Stimulated activated naive B cell treated with anti-CD40 and anti-IgM and Interleukin-4, amounts not matched to agents 10 μg/mL and 1 μg/mL and 100 μg/mL, for 72 hours (primary cell): ENCODE measurements around the gene CIB2.

ENCODE experiments used
- ATAC-seq, 2 donors: fragments of 150-1000 bp; cut with Tn5 transposase; replicated peaks; 2 replicates each; pipeline ENCODE4 v1.10.0; 2021; ENCODE audit warnings: moderate library complexity in 1 of 2
- DNase-seq: peaks from one replicate; pipeline ENCODE4 v3.0.0; 2021
- H3K27ac Mint-ChIP-seq: one replicate; pipeline ENCODE4 v1.8.0; 2022; ENCODE audit warnings: mild to moderate bottlenecking, mixed read lengths
- H3K27me3 Mint-ChIP-seq, 2 donors: one replicate each; pipeline ENCODE4 v1.8.0; 2022; ENCODE audit warnings: mixed read lengths in 2 of 2
- H3K36me3 Mint-ChIP-seq, 2 donors: one replicate each; pipeline ENCODE4 v1.8.0; 2022; ENCODE audit warnings: mixed read lengths in 2 of 2, mild to moderate bottlenecking in 1 of 2
- H3K4me1 Mint-ChIP-seq, 2 donors: one replicate each; pipeline ENCODE4 v1.8.0; 2022; ENCODE audit warnings: mixed read lengths in 2 of 2, mild to moderate bottlenecking in 1 of 2
- H3K4me3 Mint-ChIP-seq, 2 donors: one replicate each; pipeline ENCODE4 v1.8.0; 2022; ENCODE audit warnings: mild to moderate bottlenecking in 2 of 2, mixed read lengths in 2 of 2, moderate library complexity in 1 of 2
- H3K9me3 Mint-ChIP-seq, 2 donors: one replicate each; pipeline ENCODE4 v1.8.0; 2022; ENCODE audit warnings: mixed read lengths in 2 of 2, mild to moderate bottlenecking in 1 of 2

CIB2 gene

GRCh38 chr15:78131295-78132061 lies at the start of gene CIB2:
Gene CIB2, minus strand, starts transcription at chr15:78131445. Its CDS starts 230 bp downstream, at chr15:78131215.
- H3K4me1 Mint-ChIP-seq, result peaks cover 16 to 26% of the 10 kb centered on the region in 2 donors

GRCh38 chr15:78179906-78180305 lies 48.7 kb upstream of the CIB2 start:
- Mint-ChIP-seq H3K4me1 (peaks cover 9% of the 10 kb centered on the region in 2 donors), H3K36me3 (peaks cover 0 to 1% of the 10 kb centered on the region in 2 donors), H3K4me3 (no peak overlapping the region), H3K27me3 (peaks cover 0 to 3% of the 10 kb centered on the region in 2 donors), H3K9me3 (no peaks in the 10 kb centered on the region), H3K27ac (no peak overlapping the region)
- ATAC-seq (no peak), DNase-seq (no peak)

More at GRCh38 chr15:78131295-78132061, at the start of gene CIB2:
- ATAC-seq (peak; percentile 84 to 88), DNase-seq (peak; percentile 74)
- Mint-ChIP-seq H3K36me3 (no peaks in the 10 kb centered on the region), H3K4me3 (peak within 1 kb of the TSS; percentile 84 to 88), H3K27ac (peak within 1 kb of the TSS; percentile 87), H3K27me3 (no peaks in the 10 kb centered on the region), H3K9me3 (no peaks in the 10 kb centered on the region)

- Mint-ChIP-seq H3K4me1 (peaks cover 15% of the 10 kb centered on the region in 2 donors), H3K27me3 (no peaks in the 10 kb centered on the region), H3K9me3 (peaks cover 0 to 3% of the 10 kb centered on the region in 2 donors), H3K36me3 (peaks cover 3 to 4% of the 10 kb centered on the region in 2 donors), H3K4me3 (no peak overlapping the region), H3K27ac (no peak overlapping the region)
- ATAC-seq (no peak), DNase-seq (no peak)
Observed at GRCh38 chr15:78179286-78179840, 48.1 kb upstream of the CIB2 start.

- no peak overlapping the region for H3K27ac Mint-ChIP-seq
- no peak for ATAC-seq
- peaks cover 1 to 3% of the 10 kb centered on the region in 2 donors for H3K9me3 Mint-ChIP-seq
- H3K27me3 Mint-ChIP-seq, result no peaks in the 10 kb centered on the region
- H3K4me3 Mint-ChIP-seq, result no peak overlapping the region
- no peak for DNase-seq
- H3K36me3 Mint-ChIP-seq, result peaks cover 10 to 11% of the 10 kb centered on the region in 2 donors
- peaks cover 25 to 28% of the 10 kb centered on the region in 2 donors for H3K4me1 Mint-ChIP-seq
Observed at GRCh38 chr15:78178064-78178463, 46.8 kb upstream of the CIB2 start.

GRCh38 chr15:78177447-78177873 lies 46.2 kb upstream of the CIB2 start:
- Mint-ChIP-seq H3K4me3 (no peak overlapping the region), H3K9me3 (peaks cover 1 to 3% of the 10 kb centered on the region in 2 donors), H3K36me3 (peaks cover 14 to 17% of the 10 kb centered on the region in 2 donors), H3K4me1 (peaks cover 29 to 34% of the 10 kb centered on the region in 2 donors), H3K27ac (no peak overlapping the region), H3K27me3 (no peaks in the 10 kb centered on the region)
- DNase-seq (no peak), ATAC-seq (peak; percentile 29 to 31)

GRCh38 chr15:78175330-78175729 lies 44.1 kb upstream of the CIB2 start:
- no peaks in the 10 kb centered on the region for H3K27me3 Mint-ChIP-seq

GRCh38 chr15:78174401-78174800 lies 43.2 kb upstream of the CIB2 start:
- H3K4me3 Mint-ChIP-seq, result peak overlapping the region in 1 of 2 donors; percentile 71
- peaks cover 44 to 61% of the 10 kb centered on the region in 2 donors for H3K4me1 Mint-ChIP-seq
- peak overlapping the region; percentile 70 for H3K27ac Mint-ChIP-seq
- DNase-seq (no peak), ATAC-seq (peak; percentile 24)
- peaks cover 25 to 31% of the 10 kb centered on the region in 2 donors for H3K36me3 Mint-ChIP-seq
- peaks cover 1 to 3% of the 10 kb centered on the region in 2 donors for H3K9me3 Mint-ChIP-seq
- no peaks in the 10 kb centered on the region for H3K27me3 Mint-ChIP-seq

More at GRCh38 chr15:78175330-78175729, 44.1 kb upstream of the CIB2 start:
- Mint-ChIP-seq H3K4me1 (peaks cover 41 to 55% of the 10 kb centered on the region in 2 donors), H3K36me3 (peaks cover 20 to 26% of the 10 kb centered on the region in 2 donors), H3K27ac (no peak overlapping the region), H3K4me3 (no peak overlapping the region), H3K9me3 (peaks cover 1 to 3% of the 10 kb centered on the region in 2 donors)
- no peak for DNase-seq
- no peak for ATAC-seq

- ATAC-seq (no peak), DNase-seq (no peak)
- Mint-ChIP-seq H3K36me3 (peaks cover 34 to 47% of the 10 kb centered on the region in 2 donors), H3K27me3 (no peaks in the 10 kb centered on the region), H3K27ac (peak overlapping the region; percentile 90), H3K9me3 (peaks cover 1 to 3% of the 10 kb centered on the region in 2 donors), H3K4me1 (peaks cover 52 to 79% of the 10 kb centered on the region in 2 donors), H3K4me3 (no peak overlapping the region)
Observed at GRCh38 chr15:78171864-78172472, 40.7 kb upstream of the CIB2 start.

- ATAC-seq, result peak; percentile 85 to 87
- Mint-ChIP-seq H3K36me3 (peaks cover 39 to 50% of the 10 kb centered on the region in 2 donors), H3K4me1 (peaks cover 55 to 79% of the 10 kb centered on the region in 2 donors), H3K27me3 (no peaks in the 10 kb centered on the region), H3K9me3 (peaks cover 1 to 3% of the 10 kb centered on the region in 2 donors), H3K4me3 (peak overlapping the region; percentile 64 to 66), H3K27ac (peak overlapping the region; percentile 90)
- DNase-seq, result peak; percentile 35
Observed at GRCh38 chr15:78170848-78171773, 39.9 kb upstream of the CIB2 start.

- Mint-ChIP-seq H3K36me3 (peaks cover 47 to 61% of the 10 kb centered on the region in 2 donors), H3K4me3 (peak overlapping the region in 1 of 2 donors; percentile 53)
Observed at GRCh38 chr15:78168608-78169007, 37.4 kb upstream of the CIB2 start.

GRCh38 chr15:78167227-78167888 lies 36.1 kb upstream of the CIB2 start:
- Mint-ChIP-seq H3K4me1 (peaks cover 30 to 50% of the 10 kb centered on the region in 2 donors), H3K36me3 (peaks cover 40 to 58% of the 10 kb centered on the region in 2 donors), H3K27ac (peak overlapping the region; percentile 82), H3K27me3 (no peaks in the 10 kb centered on the region), H3K9me3 (no peaks in the 10 kb centered on the region), H3K4me3 (no peak overlapping the region)
- DNase-seq, result peak; percentile 44
- peak; percentile 83 to 88 for ATAC-seq

More at GRCh38 chr15:78168608-78169007, 37.4 kb upstream of the CIB2 start:
- Mint-ChIP-seq H3K4me1 (peaks cover 38 to 63% of the 10 kb centered on the region in 2 donors), H3K27me3 (no peaks in the 10 kb centered on the region), H3K27ac (peak overlapping the region; percentile 79), H3K9me3 (peaks cover 0 to 1% of the 10 kb centered on the region in 2 donors)
- ATAC-seq (peak in 1 of 2 donors; percentile 23), DNase-seq (no peak)

GRCh38 chr15:78164010-78164409 lies 32.8 kb upstream of the CIB2 start:
- Mint-ChIP-seq H3K4me1 (peaks cover 16 to 22% of the 10 kb centered on the region in 2 donors), H3K36me3 (peaks cover 40 to 58% of the 10 kb centered on the region in 2 donors), H3K4me3 (no peak overlapping the region), H3K27me3 (no peaks in the 10 kb centered on the region), H3K9me3 (no peaks in the 10 kb centered on the region), H3K27ac (peak overlapping the region; percentile 53)
- DNase-seq, result no peak
- no peak for ATAC-seq

- no peaks in the 10 kb centered on the region for H3K9me3 Mint-ChIP-seq
- H3K27me3 Mint-ChIP-seq, result no peaks in the 10 kb centered on the region
- ATAC-seq (no peak), DNase-seq (no peak)
- H3K4me3 Mint-ChIP-seq, result no peak overlapping the region
- H3K27ac Mint-ChIP-seq, result no peak overlapping the region
- H3K4me1 Mint-ChIP-seq, result peaks cover 5 to 6% of the 10 kb centered on the region in 2 donors
- H3K36me3 Mint-ChIP-seq, result peaks cover 41 to 49% of the 10 kb centered on the region in 2 donors
Observed at GRCh38 chr15:78162038-78162437, 30.8 kb upstream of the CIB2 start.
